Measurements from ENCODE around the gene RCAN2. TPM values are rescaled to one million over a fixed set of nuclear protein-coding genes. Genes with fewer than 3 reads are reported as not detected.

RCAN2 gene
- total RNA-seq, 4 donors from 2014 or later, result 4.7 to 23.1 (median 6.6) TPM

GRCh38 chr6:46235242-46235641, 256.0 kb downstream of the RCAN2 start:
- TF ChIP-seq CTCF (IDR thresholded peaks at IDR 0.05) (no peak), POLR2A (IDR thresholded peaks at IDR 0.05) (no peak)
- no peak for DNase-seq
- no peaks in the 10 kb centered on the region for H3K27me3 ChIP-seq
- no peak overlapping the region for H3K4me3 ChIP-seq
- no peaks in the 10 kb centered on the region for H3K4me1 ChIP-seq
- H3K36me3 ChIP-seq, result no peaks in the 10 kb centered on the region
- no peak overlapping the region for H3K27ac ChIP-seq
- H3K9me3 ChIP-seq, result peaks cover 0 to 7% (median 0%) of the 10 kb centered on the region in 4 donors

DNA sequence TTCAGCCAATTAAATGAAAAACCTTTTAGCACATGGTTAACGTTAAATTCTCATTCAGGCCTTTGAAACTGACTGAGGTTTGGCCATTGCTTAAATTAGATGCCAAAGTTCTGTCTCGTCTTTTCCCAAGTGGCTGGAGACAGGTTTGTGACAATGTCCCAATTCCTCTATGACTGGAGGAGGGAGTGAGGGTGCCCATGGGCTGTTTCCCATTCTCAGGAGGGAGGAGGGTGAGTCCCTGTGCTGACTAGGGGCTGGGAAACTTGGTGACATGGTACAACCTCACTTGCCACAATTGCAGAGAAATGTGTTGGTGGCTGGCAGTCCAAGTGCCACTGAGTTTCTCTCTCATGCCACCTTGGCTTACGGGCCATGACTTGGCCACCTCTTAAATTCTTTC, 256.5 kb downstream of the RCAN2 start:
- no peak overlapping the region for H3K4me3 ChIP-seq
- H3K27ac ChIP-seq, result no peak overlapping the region
- H3K9me3 ChIP-seq, result peaks cover 0 to 8% (median 0%) of the 10 kb centered on the region in 4 donors
- no peaks in the 10 kb centered on the region for H3K4me1 ChIP-seq
- TF ChIP-seq POLR2A (IDR thresholded peaks at IDR 0.05) (no peak), CTCF (IDR thresholded peaks at IDR 0.05) (no peak)
- H3K36me3 ChIP-seq, result no peaks in the 10 kb centered on the region
- no peak for DNase-seq
- no peaks in the 10 kb centered on the region for H3K27me3 ChIP-seq

- Histone ChIP-seq H3K27me3 (no peaks in the 10 kb centered on the region), H3K4me1 (no peaks in the 10 kb centered on the region), H3K4me3 (no peak overlapping the region), H3K36me3 (no peaks in the 10 kb centered on the region), H3K27ac (no peak overlapping the region), H3K9me3 (peaks cover 0 to 8% (median 0%) of the 10 kb centered on the region in 4 donors)
- DNase-seq, result no peak
- TF ChIP-seq POLR2A (IDR thresholded peaks at IDR 0.05), result no peak
- TF ChIP-seq CTCF (IDR thresholded peaks at IDR 0.05), result no peak
Observed at GRCh38 chr6:46234156-46234556, 257.1 kb downstream of the RCAN2 start.

DNA sequence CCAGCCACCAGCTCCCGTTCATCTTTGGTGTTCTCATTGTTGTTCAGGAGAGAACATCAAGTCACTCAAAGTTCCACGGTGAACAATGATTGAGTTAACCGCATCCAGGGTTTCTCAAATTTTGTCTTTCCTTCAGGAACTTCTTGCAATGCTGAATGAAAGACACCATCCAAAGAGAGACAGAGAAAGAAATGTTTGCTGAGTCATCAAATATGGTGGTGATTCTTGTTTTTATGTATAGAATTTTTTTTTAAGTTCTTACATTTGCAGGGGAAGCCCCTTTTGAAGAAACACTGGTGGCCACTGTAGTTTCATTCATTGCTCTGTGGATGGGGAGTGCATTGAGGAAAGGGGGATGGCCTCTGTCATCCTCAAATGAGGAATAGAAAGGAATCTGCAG, 258.1 kb downstream of the RCAN2 start:
- no peak for DNase-seq
- H3K36me3 ChIP-seq, result no peaks in the 10 kb centered on the region
- H3K27me3 ChIP-seq, result no peaks in the 10 kb centered on the region
- no peaks in the 10 kb centered on the region for H3K4me1 ChIP-seq
- TF ChIP-seq CTCF (IDR thresholded peaks at IDR 0.05) (no peak), POLR2A (IDR thresholded peaks at IDR 0.05) (no peak)
- peaks cover 0 to 8% (median 0%) of the 10 kb centered on the region in 4 donors for H3K9me3 ChIP-seq
- H3K4me3 ChIP-seq, result no peak overlapping the region
- H3K27ac ChIP-seq, result no peak overlapping the region

DNA sequence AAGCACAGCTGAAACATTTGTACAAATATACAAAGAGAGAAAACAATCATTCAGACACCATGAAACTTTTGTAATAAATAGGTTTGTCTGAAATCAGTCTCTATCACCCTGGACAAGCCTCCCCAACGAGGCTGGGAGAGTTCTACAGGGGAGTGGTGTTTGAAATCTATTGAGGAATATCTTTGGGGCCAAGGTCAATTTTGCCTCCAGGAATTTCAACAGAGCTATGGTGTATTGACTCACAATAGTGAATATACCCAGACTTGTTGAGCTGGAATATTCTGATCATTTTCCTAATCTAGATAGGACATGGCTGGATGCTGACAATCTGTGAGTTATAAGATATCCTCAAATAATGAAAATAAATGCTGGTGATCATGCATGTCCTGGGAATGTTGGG, 269.0 kb downstream of the RCAN2 start:
- Histone ChIP-seq H3K36me3 (no peaks in the 10 kb centered on the region), H3K4me1 (peaks cover 0 to 12% (median 0%) of the 10 kb centered on the region in 4 donors), H3K4me3 (no peak overlapping the region), H3K27ac (no peak overlapping the region), H3K9me3 (no peaks in the 10 kb centered on the region), H3K27me3 (no peaks in the 10 kb centered on the region)
- no peak for DNase-seq
- TF ChIP-seq POLR2A (IDR thresholded peaks at IDR 0.05) (no peak), CTCF (IDR thresholded peaks at IDR 0.05) (no peak)

- Histone ChIP-seq H3K4me3 (no peak overlapping the region), H3K27ac (no peak overlapping the region), H3K27me3 (no peaks in the 10 kb centered on the region), H3K36me3 (no peaks in the 10 kb centered on the region), H3K9me3 (no peaks in the 10 kb centered on the region), H3K4me1 (peaks cover 0 to 12% (median 0%) of the 10 kb centered on the region in 4 donors)
- peak; percentile 47 to 95 (median 84) for TF ChIP-seq CTCF (IDR thresholded peaks at IDR 0.05)
- TF ChIP-seq POLR2A (IDR thresholded peaks at IDR 0.05), result no peak
- DNase-seq, result no peak
Observed at GRCh38 chr6:46221222-46221793, 269.9 kb downstream of the RCAN2 start.
